ENCODE results near the gene ITM2C. TPM values are rescaled to one million over a fixed set of nuclear protein-coding genes. Genes with fewer than 3 reads are reported as not detected.

The ITM2C gene
- total and polyA plus RNA-seq, 2 of the 13 experiments (the other 11 are each of a cell fraction or from before 2014, with no cell fraction given), result 70.5 to 270 TPM

DNA sequence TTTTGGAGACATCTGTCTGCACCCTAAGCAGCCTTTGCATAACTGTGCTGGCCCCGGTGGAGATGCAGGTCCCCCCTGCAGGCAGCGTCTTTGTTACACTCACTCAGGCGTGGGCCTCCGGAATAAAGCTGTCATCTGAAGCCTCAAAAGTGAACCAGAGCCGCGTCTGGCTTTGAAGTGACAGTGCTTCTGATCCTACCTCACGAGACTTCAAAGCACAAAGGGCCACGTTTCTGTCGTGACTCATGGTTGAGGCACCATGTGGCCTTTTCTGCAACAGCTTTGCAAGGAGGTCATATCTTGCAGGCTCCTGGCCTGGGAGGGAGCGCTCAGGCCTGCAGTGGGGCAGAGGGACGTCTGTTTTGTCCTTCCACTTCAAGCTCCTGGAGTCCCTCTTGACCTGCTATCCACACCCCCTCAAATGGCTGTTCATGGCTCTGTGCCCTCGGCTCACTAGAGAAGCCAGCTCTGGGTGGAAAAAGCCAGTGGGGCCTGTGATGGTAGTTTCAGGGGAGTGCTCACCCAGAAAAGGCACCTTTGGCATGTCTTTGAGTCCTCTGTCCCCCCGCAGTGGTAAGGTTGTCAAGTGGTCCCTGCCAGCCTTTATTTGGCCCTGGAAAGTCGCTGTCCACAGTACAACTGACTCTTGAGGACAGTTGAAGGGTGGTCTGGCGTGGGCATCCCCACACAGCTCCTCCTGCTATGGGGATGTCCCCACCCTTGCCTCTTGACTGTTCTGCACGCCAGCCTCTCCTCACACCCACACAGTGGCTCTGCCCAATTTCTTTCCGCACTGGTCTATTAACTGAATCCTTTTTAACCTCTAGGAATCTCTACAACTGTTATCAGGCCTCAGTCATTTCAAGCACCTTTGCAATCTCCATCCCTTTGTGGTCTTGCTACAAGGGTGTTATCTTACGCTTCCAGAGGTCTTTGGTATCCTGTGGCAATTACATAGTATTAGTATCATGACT is 41.0 kb downstream of the ITM2C start (continued):
- TF ChIP-seq PRDM10 (CRISPR knock-in tag; IDR thresholded peaks at IDR 0.05; ENCODE audit: low read depth), result peak; percentile 42; the same call in 1 of the 2 replicates
- no peak for TF ChIP-seq ZKSCAN1 (IDR thresholded peaks at IDR 0.05; ENCODE audit: low read length)
- TF ChIP-seq, protein P1, sequence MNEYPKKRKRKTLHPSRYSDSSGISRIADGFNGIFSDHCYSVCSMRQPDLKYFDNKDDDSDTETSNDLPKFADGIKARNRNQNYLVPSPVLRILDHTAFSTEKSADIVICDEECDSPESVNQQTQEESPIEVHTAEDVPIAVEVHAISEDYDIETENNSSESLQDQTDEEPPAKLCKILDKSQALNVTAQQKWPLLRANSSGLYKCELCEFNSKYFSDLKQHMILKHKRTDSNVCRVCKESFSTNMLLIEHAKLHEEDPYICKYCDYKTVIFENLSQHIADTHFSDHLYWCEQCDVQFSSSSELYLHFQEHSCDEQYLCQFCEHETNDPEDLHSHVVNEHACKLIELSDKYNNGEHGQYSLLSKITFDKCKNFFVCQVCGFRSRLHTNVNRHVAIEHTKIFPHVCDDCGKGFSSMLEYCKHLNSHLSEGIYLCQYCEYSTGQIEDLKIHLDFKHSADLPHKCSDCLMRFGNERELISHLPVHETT (CRISPR knock-in tag; conservative IDR thresholded peaks at IDR 0.05), result no peak
- no peak for TF ChIP-seq DBP (CRISPR knock-in tag; IDR thresholded peaks at IDR 0.05; ENCODE audit: not compliant biosample characterization)
- no peak for TF ChIP-seq ZBTB38 (CRISPR knock-in tag; IDR thresholded peaks at IDR 0.05)
- no peak for TF ChIP-seq PAWR (CRISPR knock-in tag; IDR thresholded peaks at IDR 0.05; ENCODE audit: borderline replicate concordance)
- no peak for TF ChIP-seq CSRNP1 (CRISPR knock-in tag; IDR thresholded peaks at IDR 0.05)
- peak; percentile 75; the same call in 1 of the 2 replicates for TF ChIP-seq FOSL1 (CRISPR knock-in tag; IDR thresholded peaks at IDR 0.05; ENCODE audit: borderline replicate concordance)
- no peak for TF ChIP-seq ZNF574 (CRISPR knock-in tag; IDR thresholded peaks at IDR 0.05)
- TF ChIP-seq HNRNPK (IDR thresholded peaks at IDR 0.05; ENCODE audit: low read depth, low read length, poor library complexity, severe bottlenecking), result no peak
- TF ChIP-seq IRF9 (CRISPR knock-in tag; IDR thresholded peaks at IDR 0.05; ENCODE audit: borderline replicate concordance), result no peak
- no peak; the same call in 1 of the 2 replicates for TF ChIP-seq ETV5 (CRISPR knock-in tag; IDR thresholded peaks at IDR 0.05; ENCODE audit: borderline replicate concordance)
- TF ChIP-seq MNT (IDR thresholded peaks at IDR 0.05), result peak; percentile 70
